Duodenal mucosa (tissue), 2 donors: ENCODE measurements around the gene ZNF268.
"Not testable (repeated sequence)": the region's sequence is repeated elsewhere in the genome, so short reads cannot be mapped to it uniquely, and the experiment has no call there.

Experiments used
- H3K27ac ChIP-seq: one replicate; pipeline ENCODE4 v1.7.0; 2013; ENCODE audit warnings: low read depth, low read length
- H3K27me3 ChIP-seq, 2 donors: one replicate each; pipeline ENCODE4 v1.7.0; 2013; ENCODE audit warnings: low read length in 2 of 2, control low read depth in 1 of 2; ENCODE audit not compliant: insufficient read depth in 2 of 2, control insufficient read depth in 1 of 2
- H3K36me3 ChIP-seq, 2 donors: one replicate each; pipeline ENCODE4 v1.7.0; 2013; ENCODE audit warnings: low read length in 2 of 2, control low read depth in 1 of 2; ENCODE audit not compliant: insufficient read depth in 2 of 2, control insufficient read depth in 1 of 2
- H3K4me1 ChIP-seq, 2 donors: one replicate each; pipeline ENCODE4 v1.7.0; 2013; ENCODE audit warnings: low read length in 2 of 2, control low read depth in 1 of 2; ENCODE audit not compliant: insufficient read depth in 2 of 2, control insufficient read depth in 1 of 2
- H3K4me3 ChIP-seq, 2 donors: one replicate each; pipeline ENCODE4 v1.7.0; 2013; ENCODE audit warnings: low read length in 2 of 2, low read depth in 1 of 2
- H3K9ac ChIP-seq, 2 donors: one replicate each; pipeline ENCODE4 v1.7.0; 2013; ENCODE audit warnings: low read length in 2 of 2, low read depth in 1 of 2
- H3K9me3 ChIP-seq, 2 donors: one replicate each; pipeline ENCODE4 v1.7.0; 2013; ENCODE audit warnings: low read length in 2 of 2, control low read depth in 1 of 2; ENCODE audit not compliant: control insufficient read depth in 1 of 2

The ZNF268 gene

DNA sequence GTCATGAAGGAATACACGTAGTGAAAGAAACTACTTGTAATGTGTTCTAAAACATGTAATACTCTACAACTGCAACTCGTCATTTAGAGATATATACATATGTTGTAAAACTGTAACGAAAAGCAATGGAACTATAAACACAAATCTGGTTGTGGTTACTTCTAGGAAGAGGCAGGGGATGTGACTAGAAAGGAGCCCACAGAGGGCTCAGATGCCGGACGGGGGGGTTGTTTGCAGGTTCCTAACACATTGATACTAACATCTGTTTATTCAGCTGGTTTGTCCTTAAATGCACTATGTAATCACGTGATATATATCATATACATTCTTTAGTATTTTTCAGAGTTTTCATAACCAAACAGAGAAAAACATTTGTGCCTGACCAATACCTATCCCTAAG, 70.4 kb downstream of the ZNF268 start:
- no peaks in the 10 kb centered on the region for H3K36me3 ChIP-seq
- H3K4me1 ChIP-seq: no peaks in the 10 kb centered on the region
- H3K27me3 ChIP-seq: no peaks in the 10 kb centered on the region
- H3K9ac ChIP-seq: no peak overlapping the region
- peaks cover 0 to 5% of the 10 kb centered on the region in 2 donors for H3K9me3 ChIP-seq
- no peak overlapping the region for H3K4me3 ChIP-seq
- no peak overlapping the region for H3K27ac ChIP-seq

GRCh38 chr12:133255833-133256232, 74.5 kb downstream of the ZNF268 start:
- H3K4me3 ChIP-seq, H3K4me1 ChIP-seq, H3K27ac ChIP-seq, H3K9ac ChIP-seq, H3K36me3 ChIP-seq, H3K27me3 ChIP-seq: not testable (repeated sequence)
- H3K9me3 ChIP-seq: peaks cover 0 to 10% of the 10 kb centered on the region in 2 donors

DNA sequence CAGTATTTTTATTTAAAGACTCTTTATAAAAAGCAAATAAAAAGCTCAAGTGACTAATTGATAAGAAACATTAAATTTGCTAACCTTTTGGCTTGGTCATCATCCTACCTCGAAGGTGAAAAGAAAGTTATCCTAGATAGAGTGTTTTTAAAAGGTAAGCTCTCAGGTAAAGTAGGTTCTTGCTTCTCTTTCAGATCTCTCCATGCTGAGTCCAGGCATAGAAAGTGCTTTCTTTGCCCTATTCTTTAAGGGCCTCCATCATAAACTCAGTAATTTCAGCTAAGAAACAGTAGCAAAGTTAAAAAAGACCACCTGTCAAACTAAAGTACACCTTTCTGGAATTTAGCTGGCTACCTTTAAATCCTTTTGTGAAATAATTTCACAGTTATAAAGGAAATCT, 75.0 kb downstream of the ZNF268 start:
- peaks cover 0 to 10% of the 10 kb centered on the region in 2 donors for H3K9me3 ChIP-seq
- no peaks in the 10 kb centered on the region for H3K36me3 ChIP-seq
- H3K27ac ChIP-seq: no peak overlapping the region
- H3K9ac ChIP-seq: no peak overlapping the region
- no peaks in the 10 kb centered on the region for H3K27me3 ChIP-seq
- no peak overlapping the region for H3K4me3 ChIP-seq
- H3K4me1 ChIP-seq: no peaks in the 10 kb centered on the region

- Histone ChIP-seq H3K4me3 (no peak overlapping the region), H3K4me1 (no peaks in the 10 kb centered on the region), H3K27me3 (no peaks in the 10 kb centered on the region), H3K9ac (no peak overlapping the region), H3K9me3 (peaks cover 0 to 6% of the 10 kb centered on the region in 2 donors), H3K36me3 (no peaks in the 10 kb centered on the region), H3K27ac (no peak overlapping the region)
These were observed 82.9 kb downstream of the ZNF268 start for GRCh38 chr12:133264173-133264572.
